H1 (cell line): ENCODE measurements around the gene GLYATL3. TPM values are rescaled to one million over a fixed set of nuclear protein-coding genes. Genes with fewer than 3 reads are reported as not detected.

ENCODE experiments used
- BRCA1 ChIP-seq: IDR thresholded peaks from 2 replicates; pipeline ENCODE4 v1.6.1; 2012; ENCODE audit warnings: low read depth, low read length, improper control_type of control experiment
- CBX8 ChIP-seq: fragments of 300-800, 300-1000 bp; sonication (generic); IDR thresholded peaks from 2 replicates; pipeline ENCODE4 v1.7.1; 2016; ENCODE audit warnings: low read depth, low read length, borderline replicate concordance
- polyA plus RNA-seq, 7 experiments: library from polyadenylated mRNA; depleted of rRNA in 3 of 7; stranded (reverse) in 5 of 7; unstranded in 2 of 7; fragments of >200 nt in 5 of 7; fragments of 200-250 nt in 2 of 7; gene quantifications; 1 replicate in 5 of 7; 2 replicates in 1 of 7; 4 replicates in 1 of 7; pipeline versions ENCODE4 v1.2.1 to v1.2.3, GENCODE V29; 2011 to 2013; ENCODE audit warnings: missing spikeins in 2 of 7, mixed read lengths in 2 of 7
- total RNA-seq: library from RNA; stranded (reverse); fragmentation: NEBNext Ultra II Directional; extraction: Animal tissue kit (Norgen Biotek cat#: 25700); gene quantifications from 2 replicates; pipeline ENCODE4 v1.2.1, GENCODE V29; 2021

The GLYATL3 gene
- total and polyA plus RNA-seq, 2 of the 8 experiments (the other 6 are each of a cell fraction or from before 2014, with no cell fraction given) = not detected

DNA sequence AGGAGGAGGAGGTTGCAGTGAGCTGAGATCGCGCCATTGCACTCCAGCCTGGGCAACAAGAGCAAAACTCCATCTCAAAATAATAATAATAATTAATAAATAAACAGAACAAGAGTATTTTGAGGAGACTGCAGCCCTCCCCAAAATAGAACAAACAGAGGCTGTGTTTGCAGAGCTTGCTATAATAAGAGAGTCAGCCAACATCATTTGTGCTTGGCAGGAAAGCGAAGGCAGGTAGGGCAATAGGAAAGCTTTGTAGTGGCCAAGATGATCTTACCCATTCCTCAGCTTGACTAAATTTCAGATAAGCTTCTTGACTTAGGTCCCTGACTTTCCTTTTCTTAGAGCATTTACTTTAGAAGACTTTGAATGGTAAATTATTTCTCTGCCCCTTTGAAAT, 57.5 kb downstream of the GLYATL3 start (continued):
- TF ChIP-seq CBX8 (no peak), BRCA1 (no peak)
